DMS153 treated with DMSO at 0.1 percent for 48 hours (cell line): ENCODE measurements around the gene SUSD5.
"Not testable (repeated sequence)": the region's sequence is repeated elsewhere in the genome, so short reads cannot be mapped to it uniquely, and the experiment has no call there.

Experiments
- DNase-seq: peaks from one replicate; lab custom pipeline; 2025; ENCODE audit not compliant: unreplicated experiment; lab: John Stamatoyannopoulos, UW

Gene SUSD5

DNA sequence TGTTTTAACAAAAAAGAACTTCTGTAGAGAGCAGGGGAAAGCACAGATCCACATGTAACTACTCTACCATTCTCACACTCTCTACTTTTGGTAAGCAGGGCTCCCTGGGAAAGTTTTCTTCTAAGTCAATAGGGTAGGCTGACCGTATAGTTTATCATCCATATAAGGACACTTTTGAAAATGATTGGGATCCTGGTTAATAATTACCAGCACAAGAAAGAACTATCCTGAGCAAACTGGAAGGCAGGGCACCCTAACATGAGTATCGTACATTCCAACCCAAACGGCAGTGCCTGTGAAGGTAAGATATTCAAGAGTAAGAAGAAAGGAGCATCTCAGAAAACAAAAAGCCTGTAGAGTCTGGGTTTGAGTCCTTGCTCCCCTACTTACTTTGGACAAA, 22.1 kb downstream of the SUSD5 start:
- DNase-seq: no peak

DNA sequence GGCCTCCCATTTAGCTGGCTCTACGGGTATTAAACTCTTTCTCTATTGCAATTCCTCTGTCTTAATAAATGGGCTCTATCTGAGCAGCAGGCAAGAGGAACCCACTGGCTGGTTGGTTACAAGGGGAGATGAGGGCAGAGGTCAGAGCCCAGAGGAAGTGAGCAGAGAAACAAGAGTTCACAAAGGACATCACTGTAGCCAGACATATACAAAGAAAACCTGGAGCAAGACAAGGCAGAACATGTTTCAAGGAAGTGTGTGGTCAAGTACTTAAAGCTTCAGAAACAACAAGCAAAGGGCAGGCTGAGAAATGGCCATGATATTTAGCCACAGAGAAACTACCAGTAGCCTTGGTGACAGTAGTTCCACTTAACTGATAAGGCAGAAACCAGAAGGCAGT, 24.3 kb downstream of the SUSD5 start:
- DNase-seq: no peak

DNA sequence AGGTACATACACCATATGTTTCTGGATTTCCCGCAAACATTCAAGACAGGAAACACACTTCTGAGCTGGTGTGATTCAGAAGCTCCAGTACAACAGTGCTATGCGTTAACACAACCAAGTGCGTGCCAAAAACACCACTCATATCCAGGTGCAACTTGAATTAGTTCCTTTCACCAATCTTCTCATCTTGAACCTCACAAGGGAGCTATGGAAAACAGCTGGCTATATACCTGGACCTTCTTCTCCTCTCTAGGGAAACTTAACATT, 31.3 kb downstream of the SUSD5 start:
- DNase-seq: no peak

DNA sequence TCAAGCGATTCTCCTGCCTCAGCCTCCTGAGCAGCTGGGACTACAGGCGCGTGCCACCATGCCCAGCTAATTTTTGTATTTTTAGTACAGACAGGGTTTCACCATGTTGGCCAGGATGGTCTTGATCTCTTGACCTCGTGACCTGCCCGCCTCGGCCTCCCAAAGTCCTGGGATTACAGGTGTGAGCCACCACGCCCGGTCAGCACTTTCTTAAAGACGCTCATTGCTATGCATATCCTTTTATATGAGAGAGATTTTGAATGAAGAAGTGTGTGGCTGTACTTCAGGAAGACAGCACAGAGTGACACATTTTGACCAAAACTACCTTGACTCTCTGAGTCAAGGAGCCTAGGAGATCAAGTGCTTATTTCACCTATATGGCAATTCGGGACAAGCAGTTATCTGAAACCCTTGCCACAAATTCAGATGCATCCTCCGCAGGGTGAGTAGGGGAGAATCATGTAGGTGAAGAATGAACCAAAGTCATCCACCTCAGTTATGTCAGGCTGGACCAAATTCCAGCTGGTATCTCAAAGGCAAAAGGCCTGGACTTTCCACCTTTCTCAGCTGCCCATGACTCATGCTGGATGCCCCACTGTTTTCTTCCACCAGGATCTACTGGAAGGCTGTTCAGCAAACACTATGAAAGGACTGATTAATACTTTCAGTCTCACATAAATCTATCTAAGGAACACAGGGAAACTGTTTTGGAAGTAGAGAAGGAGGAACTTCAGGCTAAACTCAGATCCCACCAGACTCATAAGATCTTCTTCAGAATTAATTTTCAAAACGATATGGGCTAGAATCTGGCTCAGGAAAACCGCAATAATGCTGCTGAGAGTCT, 31.9 kb downstream of the SUSD5 start:
- DNase-seq: no peak

DNA sequence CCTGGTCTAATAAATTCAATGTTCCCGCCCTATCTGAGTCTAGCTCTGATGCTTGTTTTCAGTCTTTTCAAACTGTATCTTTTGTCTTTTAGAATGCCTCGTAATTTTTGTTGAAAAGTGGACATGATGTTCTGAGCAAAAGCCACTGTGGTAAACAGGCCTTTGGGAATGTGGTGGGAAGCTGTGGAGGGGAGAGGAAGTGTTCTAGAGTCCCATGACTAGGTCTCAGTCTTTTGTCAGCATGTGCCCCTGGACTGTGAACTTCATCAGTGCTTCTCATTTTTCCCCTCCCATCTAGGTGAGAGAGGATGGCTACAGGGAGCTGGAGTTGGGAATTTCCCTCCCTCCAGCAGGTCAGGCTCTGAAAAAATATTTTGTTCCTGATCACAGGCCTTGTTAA, 33.7 kb downstream of the SUSD5 start:
- no peak for DNase-seq

DNA sequence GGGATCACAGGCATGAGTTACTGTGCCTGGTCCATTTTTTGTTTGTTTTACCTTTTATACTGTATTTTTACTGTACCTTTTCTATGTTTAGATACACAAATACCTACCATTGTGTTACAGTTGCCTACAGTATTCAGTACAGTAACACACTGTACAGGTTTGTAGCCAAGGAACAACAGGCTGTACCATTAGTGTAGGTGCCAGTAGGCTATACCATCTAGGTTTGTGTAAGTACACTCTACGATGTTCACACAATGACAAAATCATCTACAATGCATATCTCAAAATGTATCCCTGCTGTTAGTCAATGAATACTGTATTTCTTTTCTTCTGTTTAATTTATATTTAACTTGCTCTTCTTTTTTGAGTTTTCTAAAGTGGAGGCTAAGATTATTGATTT, 37.0 kb downstream of the SUSD5 start:
- DNase-seq: not testable (repeated sequence)

DNA sequence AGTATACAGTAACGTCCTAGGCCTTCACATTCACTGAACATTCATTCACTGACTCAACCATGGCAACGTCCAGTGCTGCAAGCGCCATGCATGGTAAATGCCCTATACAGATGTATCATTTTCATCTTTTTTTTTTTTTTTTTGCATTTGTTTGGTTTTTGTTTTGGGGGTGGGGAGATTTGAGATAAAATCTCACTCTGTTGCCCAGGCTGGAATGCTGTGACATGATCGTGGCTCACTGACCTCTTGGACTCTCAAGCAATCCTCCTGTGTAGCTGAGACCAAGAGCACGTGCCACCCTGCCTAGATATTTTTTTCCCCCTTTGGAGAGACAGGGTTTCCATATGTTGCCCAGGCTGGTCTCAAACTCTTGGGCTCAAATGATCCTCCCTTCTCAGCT, 37.4 kb downstream of the SUSD5 start:
- DNase-seq: no peak

DNA sequence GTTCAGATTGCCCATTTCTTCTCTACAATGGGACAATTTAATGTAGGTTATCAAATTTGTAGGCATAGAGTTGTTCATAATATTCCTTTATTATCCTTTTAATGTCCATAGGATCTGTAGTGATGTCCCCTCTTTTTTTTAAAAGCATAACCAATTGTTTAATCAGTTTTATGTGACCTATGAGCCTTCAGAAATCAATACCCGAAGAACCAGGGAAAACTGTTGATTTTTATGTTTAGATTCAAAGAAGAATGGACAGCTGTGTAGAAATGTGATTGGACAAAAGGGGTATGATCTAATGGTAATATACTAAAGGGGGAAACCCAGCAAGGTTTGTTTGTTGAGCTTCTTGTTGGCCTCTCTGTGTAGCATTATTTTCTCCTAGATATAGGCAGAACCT, 39.5 kb downstream of the SUSD5 start:
- DNase-seq: no peak

DNA sequence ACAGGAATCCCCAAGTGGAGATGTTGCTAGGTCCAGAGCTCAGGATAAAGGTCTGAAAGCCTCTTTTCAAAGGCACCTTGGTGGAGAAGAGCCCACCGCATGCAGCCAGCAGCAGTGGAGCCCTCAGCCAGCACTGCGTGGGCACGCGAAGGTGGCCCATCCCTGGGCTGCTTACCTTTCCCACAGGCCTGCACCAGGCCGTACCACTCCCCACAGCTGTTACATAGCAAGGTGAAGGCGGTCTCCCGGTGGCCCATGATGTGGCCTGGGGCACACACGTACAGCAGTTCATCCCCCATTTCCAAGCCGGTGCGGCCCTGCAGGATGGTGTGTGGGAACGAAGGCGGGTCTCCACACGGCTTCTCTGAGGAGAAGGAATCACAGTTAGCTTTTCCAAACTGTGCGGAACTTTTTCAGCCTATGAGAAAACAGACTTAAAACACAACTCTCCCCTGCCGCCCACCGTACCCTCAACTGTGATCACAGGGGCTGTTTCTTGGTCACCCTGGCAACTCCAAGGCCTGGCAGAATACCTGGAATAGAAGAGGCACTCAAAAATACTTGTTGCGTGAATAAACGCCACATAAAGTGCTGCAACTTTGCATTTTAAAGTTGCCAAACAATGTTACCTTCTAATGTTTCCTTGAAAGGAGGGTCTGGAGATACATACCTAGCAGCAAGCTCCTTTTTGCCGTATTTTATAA, 43.7 kb downstream of the SUSD5 start:
- DNase-seq: no peak

DNA sequence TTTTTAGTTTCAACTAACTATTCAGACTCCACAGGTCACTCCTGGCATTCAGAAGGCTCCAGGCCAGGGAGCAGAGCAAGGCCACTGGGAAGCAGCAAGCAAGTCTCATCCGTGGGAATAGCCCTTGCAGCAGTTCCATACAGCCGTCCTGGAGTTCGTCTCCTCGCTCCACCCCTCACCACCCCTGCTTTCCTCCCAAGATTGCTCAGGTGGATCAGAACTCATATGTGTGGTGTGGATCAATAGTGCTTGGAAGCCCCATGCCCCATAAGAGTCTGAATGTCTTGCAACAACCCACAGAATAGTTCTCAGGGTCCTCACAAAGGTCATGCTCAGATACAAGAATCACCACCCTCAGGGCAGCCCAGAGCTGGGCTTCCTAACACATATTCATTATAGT, 44.5 kb downstream of the SUSD5 start:
- DNase-seq: no peak

DNA sequence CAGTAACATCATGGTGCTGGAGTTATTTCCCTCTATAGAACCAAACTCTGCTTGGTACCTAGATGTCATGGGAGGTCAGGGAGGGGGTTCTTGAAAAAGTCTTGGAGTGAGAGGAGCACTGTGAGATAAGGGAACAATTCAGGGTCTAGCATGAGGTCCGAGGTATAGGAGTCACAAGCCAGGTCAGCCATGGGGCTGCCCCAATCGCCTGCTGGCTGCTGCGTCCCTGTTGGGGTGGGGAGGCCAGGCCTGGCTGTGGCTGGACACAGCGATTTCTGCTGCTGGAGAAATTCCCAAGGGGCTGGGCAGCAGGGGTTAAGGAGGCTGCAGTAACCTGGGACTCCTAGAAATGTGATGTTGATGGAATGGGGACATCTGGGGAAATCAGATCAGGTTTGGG, 44.9 kb downstream of the SUSD5 start:
- no peak for DNase-seq

DNA sequence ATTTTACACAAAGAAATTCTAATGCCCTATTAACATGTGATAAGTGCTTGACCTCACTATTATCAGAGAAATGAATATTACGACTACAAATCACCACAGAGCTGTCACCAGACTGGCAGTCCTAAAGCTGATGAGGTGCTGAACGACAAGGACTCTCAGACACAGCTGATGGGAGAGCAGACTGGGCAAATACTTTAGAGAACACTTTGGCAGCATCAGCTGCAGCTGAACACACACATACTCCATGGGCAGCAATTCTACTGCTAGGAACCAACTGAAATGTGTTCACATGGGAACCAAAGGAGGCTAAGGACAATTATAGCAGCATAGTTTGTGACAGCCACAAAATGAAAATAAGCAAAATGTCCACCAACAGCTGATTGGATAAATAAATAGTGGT, 45.5 kb downstream of the SUSD5 start:
- DNase-seq: peak; percentile 5

DNA sequence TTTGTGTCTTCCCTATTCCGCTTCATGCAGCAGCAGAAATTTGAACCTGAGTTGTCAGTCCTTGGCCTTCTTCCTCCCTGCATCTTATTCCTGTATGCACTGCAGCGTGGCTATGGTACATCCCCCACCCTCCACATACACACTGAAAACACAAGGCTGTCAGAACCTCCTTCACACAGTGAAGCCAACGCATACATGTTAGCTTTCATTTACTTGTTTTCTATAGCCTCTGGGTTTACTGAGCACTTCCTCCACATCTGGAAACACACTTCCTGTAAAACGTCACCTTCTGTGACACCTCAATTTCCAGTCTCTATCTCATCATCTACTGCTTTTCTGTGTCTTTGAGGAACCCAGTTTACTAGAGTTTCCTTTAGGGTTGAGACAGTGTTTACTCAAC, 47.0 kb downstream of the SUSD5 start:
- no peak for DNase-seq

DNA sequence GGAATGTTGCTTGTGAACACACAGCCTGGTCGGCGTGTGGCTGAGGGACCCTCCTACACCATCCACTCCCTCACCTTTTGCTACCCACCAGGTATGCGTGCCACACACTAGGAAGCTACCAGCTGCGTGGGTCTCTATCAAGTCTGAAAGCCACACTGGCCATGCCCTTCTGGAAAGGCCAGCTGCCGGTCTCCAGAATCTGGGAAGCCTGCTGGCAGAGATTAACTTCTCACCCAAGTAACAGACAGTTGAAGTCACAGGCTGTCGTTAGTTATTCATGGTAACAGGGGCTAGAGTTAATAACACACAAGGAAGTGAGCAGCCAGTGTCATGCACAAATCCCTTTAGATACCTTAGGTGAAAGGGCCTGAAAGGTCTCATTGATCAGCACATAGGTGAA, 48.1 kb downstream of the SUSD5 start:
- no peak for DNase-seq

DNA sequence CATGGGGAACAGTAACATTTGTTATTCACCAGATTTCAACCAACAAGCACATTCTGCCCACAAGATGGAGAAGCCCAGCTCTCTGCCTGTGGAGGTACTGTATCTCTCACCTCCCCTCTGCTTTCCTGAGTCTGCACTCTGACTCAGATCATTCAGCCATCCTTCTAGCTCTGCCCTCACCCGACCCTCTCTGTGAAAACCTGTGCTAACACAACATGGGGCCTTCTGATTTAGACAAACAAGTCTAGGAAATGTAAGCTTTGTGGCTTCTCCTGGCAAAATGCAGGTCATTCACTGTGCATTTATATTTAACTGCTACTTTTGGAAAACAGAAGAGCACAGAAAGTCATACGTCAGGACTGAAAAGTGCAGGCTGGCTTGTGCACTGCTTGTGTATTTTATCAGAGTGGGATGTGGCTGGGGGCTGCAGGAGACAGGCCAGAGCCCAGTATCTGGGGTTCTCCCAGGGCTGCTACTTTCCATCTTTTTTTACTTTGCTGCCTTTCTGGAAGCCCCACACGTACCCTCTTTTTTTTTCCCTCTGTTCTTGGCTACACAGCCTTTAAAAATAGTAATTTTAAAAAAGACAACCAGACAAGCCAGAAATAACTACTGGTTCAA, 50.8 kb downstream of the SUSD5 start:
- DNase-seq: no peak

DNA sequence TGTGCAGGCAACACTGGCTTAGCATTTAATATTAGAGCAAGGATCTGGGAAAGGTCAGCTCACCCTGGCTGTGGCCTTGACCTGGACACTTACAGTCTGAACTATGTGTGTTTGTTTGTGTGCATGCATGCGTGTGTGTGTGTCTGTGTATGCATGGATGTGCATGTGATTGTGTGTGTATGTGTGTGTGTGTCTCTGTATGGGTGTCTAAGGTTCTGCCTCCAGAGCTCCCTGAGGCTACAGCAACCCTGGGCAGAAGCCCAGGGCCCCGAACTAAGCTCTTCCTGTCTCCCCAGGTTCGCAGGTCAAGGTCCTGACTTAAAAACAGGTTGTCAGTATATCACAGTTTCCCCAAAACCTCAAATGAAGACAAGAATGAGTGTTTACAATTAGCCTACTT, 51.3 kb downstream of the SUSD5 start:
- no peak for DNase-seq

DNA sequence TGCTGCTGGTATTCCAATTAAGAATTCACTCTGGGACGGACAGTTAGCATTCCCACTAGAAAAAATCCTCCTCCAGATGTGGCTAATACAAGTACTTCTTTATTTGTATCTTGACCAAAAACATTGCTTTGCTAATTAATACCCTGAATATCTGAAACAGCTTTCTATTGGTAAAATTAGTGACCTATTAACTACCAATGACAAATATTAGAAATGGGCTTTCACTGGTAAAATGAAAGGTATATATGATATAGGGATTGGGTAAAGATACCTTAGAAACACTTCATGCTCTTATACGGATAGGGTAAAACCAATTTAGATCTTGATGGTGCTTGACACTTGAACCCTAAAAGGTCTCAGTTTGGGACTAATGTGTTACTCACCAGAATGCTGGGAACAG, 52.5 kb downstream of the SUSD5 start:
- DNase-seq: no peak

DNA sequence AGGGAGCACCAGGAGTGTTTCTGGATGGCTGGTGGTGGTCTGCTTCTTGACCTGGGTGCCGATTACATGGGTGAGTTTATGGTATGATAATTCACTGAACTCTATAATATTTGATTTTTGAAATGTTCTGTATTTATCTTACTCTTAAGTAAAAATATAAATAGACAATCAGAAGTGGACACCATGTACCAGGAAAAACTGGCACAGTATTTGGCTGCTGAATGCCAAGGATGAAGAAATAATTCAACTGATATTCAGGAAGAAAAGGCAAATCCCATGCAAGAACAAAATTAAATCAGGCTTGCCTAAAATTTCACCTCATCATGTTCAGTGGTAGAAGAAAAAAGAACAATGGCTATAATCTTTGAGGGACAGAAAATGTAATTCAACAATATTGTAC, 53.2 kb downstream of the SUSD5 start:
- DNase-seq: no peak

DNA sequence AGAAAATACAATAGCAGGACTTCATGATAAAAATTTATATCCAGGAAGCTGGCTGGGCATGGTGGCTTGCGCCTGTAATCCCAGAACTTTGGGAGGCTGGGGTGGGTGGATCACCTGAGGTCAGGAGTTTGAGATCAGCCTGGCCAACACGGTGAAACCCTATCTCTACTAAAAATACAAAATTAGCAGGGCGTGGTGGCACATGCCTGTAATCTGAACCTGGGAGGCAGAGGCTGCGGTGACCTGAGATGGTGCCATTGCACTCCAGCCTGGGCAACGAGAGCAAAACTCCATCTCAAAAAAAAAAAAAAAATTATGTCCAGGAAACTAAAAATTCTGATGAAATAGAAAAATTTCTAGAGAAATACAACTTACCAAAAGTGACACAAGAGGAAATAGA, 56.0 kb downstream of the SUSD5 start:
- not testable (repeated sequence) for DNase-seq

DNA sequence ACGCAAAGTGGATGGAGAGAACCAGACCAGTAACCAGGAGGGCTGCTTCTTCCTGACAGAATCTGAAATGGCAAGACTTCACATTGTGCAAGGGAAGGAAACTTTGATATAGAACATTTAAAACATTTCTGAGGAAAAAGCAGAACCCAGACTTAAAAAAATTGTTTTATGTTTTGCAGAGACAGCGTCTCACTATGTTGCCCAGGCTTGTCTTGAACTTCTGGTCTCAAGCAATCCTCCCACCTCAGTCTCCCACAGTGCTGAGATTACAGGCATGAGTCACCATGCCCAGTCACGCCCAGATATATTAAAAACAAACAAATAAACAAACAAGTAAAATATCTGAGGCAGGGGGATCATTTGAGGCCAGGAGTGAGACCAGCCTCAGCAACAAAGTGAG, 58.6 kb downstream of the SUSD5 start:
- DNase-seq: no peak

DNA sequence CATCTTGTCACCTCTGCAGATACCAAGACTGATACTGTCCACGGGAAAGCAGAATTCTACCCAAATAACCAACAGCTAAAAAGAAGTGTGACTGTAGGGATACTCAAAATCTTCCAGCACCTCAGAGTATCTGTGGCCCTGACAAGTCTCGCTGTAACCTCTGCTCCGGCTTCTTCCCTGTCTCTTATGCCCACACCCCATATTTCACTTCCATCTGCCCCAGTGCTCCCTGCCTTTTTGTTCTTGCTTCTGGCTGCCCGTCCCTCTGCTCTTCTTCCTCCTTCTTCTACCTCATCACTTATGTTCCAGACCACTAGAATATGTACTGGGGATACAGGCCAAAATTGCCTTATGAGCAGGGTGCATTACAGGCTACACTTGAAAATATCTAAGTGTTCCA, 59.4 kb downstream of the SUSD5 start:
- DNase-seq: no peak

DNA sequence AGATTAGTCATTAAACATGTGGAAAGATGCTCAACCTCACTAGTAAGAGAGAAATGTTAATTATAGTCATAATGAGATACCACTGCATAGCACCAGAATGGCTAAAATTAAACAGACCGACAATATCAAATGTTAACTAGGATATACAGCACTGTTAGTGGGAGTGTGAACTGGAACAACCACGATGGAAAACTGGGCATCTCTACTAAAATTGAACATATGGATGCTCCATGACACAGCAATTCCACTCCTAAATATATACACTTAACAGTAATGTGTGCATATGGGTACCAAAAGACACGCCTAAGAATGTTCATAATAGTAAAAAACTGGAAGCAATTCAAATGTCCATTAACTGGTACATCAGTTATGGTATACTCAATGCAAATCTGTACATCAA, 63.3 kb downstream of the SUSD5 start:
- no peak for DNase-seq

DNA sequence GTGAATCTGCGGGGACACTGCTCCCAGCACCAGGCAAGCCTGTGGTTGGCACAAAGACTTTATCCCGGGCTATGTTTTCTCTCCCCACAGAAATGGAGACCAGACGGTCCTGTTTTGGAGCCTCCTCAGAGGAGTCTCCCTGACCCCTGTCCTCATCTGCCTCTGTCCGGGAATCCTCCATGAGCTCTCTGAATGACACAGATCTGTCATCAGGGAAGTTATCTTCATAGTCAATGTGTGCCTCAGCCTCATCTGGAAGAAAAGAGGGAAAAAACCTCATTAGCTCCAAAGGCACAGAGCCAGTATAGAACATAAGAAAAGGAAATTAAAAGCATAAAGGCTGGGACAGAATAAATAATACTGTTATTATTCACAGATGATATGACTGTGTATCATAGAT, 64.8 kb downstream of the SUSD5 start:
- DNase-seq: no peak
